Esophagus squamous epithelium (tissue), 5 donors: ENCODE data around the gene OPN3. TPM values are rescaled to one million over a fixed set of nuclear protein-coding genes. Genes with fewer than 3 reads are reported as not detected.

ENCODE experiments used
- DNase-seq: peaks from one replicate; lab custom pipeline; 2025; lab: John Stamatoyannopoulos, UW
- H3K27ac ChIP-seq, 4 donors: fragments of 200-600 bp; sonication (generic); one replicate each; pipeline ENCODE4 v1.5.1; 2016 to 2019; ENCODE audit warnings: mild to moderate bottlenecking in 1 of 4
- H3K27me3 ChIP-seq, 4 donors: fragments of 200-600 bp; sonication (generic); 1 replicate in 3 of 4; 2 replicates in 1 of 4; pipeline versions ENCODE4 v1.5.1 to v1.6.0; 2017 to 2021; ENCODE audit warnings: antibody characterized with exemption in 1 of 4
- H3K36me3 ChIP-seq, 3 donors: fragments of 200-600 bp; sonication (generic); one replicate each; pipeline ENCODE4 v1.5.1; 2016 to 2019
- H3K4me1 ChIP-seq, 3 donors: fragments of 200-600 bp; sonication (generic); one replicate each; pipeline ENCODE4 v1.5.1; 2017 to 2019
- H3K4me3 ChIP-seq, 4 donors: fragments of 200-600 bp; sonication (generic); 1 replicate in 3 of 4; 2 replicates in 1 of 4; pipeline ENCODE4 v1.5.1; 2016 to 2019; ENCODE audit warnings: mild to moderate bottlenecking in 2 of 4, moderate library complexity in 1 of 4
- H3K9me3 ChIP-seq, 3 donors: fragments of 200-600 bp; sonication (generic); one replicate each; pipeline ENCODE4 v1.5.1; 2016 to 2019
- CTCF ChIP-seq, 6 experiments: fragments of 450-650 bp in 4 of 6; fragments of 200-600 bp in 2 of 6; sonication (generic) in 2 of 6; IDR thresholded peaks; one replicate each; pipeline ENCODE4 v1.5.1; 2016 to 2019; ENCODE audit warnings: antibody characterized with exemption in 6 of 6, mild to moderate bottlenecking in 4 of 6, moderate library complexity in 4 of 6
- POLR2A ChIP-seq, 4 donors: fragments of 450-650 bp; IDR thresholded peaks; one replicate each; pipeline ENCODE4 v1.6.1; 2017; ENCODE audit warnings: antibody characterized with exemption in 4 of 4, mild to moderate bottlenecking in 4 of 4, moderate library complexity in 3 of 4
- WGBS, 2 donors: methylation state at CpG; one replicate each; pipeline ENCODE4 v1.1.5; 2018; 5-methylcytosine and 5-hydroxymethylcytosine counted together
- intact Hi-C: fragments of 100-400 bp; cut with DNase I; formaldehyde crosslinking; loops from one replicate; pipeline ENCODE4 v1.15.0; 2022
- total RNA-seq, 4 donors: library from RNA; depleted of rRNA; stranded (reverse); fragments of >200 nt; gene quantifications; one replicate each; pipeline ENCODE4 v1.1.0, GENCODE V29; 2016
- donor health status: DM: yes; HTN: yes; CAD: no.

OPN3 gene
- total RNA-seq, 4 donors from 2014 or later = 16.9 to 23.8 (median 21.9) TPM

GRCh38 chr1:241638099-241638682, 2.0 kb downstream of the OPN3 start:
- peaks cover 0 to 48% (median 17%) of the 10 kb centered on the region in 3 donors for H3K4me1 ChIP-seq
- 81 to 86% methylated on average over 5 of the region's 5 CpGs for WGBS, 2 donors
- H3K4me3 ChIP-seq = peak overlapping the region in 2 of 4 donors; percentile 1 to 83
- TF ChIP-seq CTCF (IDR thresholded peaks at IDR 0.05) = no peak
- TF ChIP-seq POLR2A (IDR thresholded peaks at IDR 0.05) = no peak
- no peaks in the 10 kb centered on the region for H3K27me3 ChIP-seq
- peaks cover 0 to 22% (median 0%) of the 10 kb centered on the region in 3 donors for H3K36me3 ChIP-seq
- H3K27ac ChIP-seq = peak overlapping the region in 2 of 4 donors; percentile 54 to 90
- intact Hi-C loops = no loop called here
- no peak for DNase-seq
- no peaks in the 10 kb centered on the region for H3K9me3 ChIP-seq

DNA sequence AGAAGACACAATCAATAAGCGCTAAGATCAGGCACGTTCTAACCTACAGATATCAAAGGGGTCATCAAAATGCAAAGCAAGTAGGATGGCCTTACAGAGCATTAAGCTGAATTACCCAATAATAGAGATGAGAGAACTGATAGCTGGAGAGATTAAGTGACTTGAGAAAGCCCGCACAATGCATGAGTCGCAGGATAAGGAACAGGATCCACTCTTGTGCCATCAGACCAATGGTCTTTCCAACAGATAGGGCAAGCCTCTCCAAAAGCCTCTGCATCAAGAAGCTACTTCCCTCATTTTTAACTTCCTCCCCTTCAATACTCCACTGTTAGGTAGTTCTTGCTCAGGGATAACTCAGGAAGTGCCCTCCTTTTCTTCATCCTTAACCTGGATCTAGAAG, 2.6 kb downstream of the OPN3 start:
- Histone ChIP-seq H3K27me3 (no peaks in the 10 kb centered on the region), H3K4me3 (no peak overlapping the region), H3K9me3 (no peaks in the 10 kb centered on the region), H3K4me1 (peaks cover 0 to 48% (median 17%) of the 10 kb centered on the region in 3 donors), H3K27ac (peak overlapping the region in 2 of 4 donors; percentile 17 to 54), H3K36me3 (peaks cover 0 to 22% (median 0%) of the 10 kb centered on the region in 3 donors)
- no peak for DNase-seq
- WGBS, 2 donors = 71 to 75% methylated on average over 4 of the region's 4 CpGs
- intact Hi-C loops = no loop called here
- TF ChIP-seq POLR2A (IDR thresholded peaks at IDR 0.05) (no peak), CTCF (IDR thresholded peaks at IDR 0.05) (no peak)

DNA sequence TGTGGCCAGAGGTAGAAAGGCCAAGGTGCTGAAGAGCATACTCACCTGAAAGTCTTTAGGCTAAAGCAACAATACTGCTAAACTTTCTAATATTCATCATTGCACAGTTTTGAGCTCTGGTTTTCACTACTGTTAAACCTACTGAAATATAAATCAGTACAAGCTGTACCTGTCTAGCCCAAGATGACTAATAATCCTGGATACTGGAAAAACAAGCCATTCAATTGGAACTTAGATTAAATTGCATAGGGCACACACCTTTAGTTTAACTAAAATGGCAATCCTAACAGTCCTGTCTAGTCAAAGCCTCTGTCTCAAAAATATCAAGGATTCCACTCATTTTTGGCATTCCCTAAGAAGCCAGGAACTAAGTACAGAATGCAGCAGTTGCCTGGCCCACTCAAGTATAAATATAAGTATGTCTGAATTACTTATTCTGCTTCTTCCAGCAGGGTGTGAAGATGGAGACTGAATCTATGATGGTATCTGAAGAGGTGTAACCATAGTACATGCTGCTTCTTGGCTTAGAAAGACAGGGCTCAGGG, 3.1 kb downstream of the OPN3 start:
- no peak for DNase-seq
- Histone ChIP-seq H3K9me3 (no peaks in the 10 kb centered on the region), H3K36me3 (peaks cover 0 to 27% (median 0%) of the 10 kb centered on the region in 3 donors), H3K27ac (peak overlapping the region in 2 of 4 donors; percentile 44 to 54), H3K4me3 (no peak overlapping the region), H3K27me3 (no peaks in the 10 kb centered on the region), H3K4me1 (peaks cover 0 to 48% (median 17%) of the 10 kb centered on the region in 3 donors)
- intact Hi-C loops = no loop called here
- no peak for TF ChIP-seq POLR2A (IDR thresholded peaks at IDR 0.05)
- TF ChIP-seq CTCF (IDR thresholded peaks at IDR 0.05) = no peak

- no peak for TF ChIP-seq CTCF (IDR thresholded peaks at IDR 0.05)
- TF ChIP-seq POLR2A (IDR thresholded peaks at IDR 0.05) = no peak
- H3K9me3 ChIP-seq = no peaks in the 10 kb centered on the region
Measured at GRCh38 chr1:241636291-241636690, 3.9 kb downstream of the OPN3 start.

GRCh38 chr1:241635556-241636152, 4.5 kb downstream of the OPN3 start:
- H3K4me1 ChIP-seq = peaks cover 0 to 39% (median 14%) of the 10 kb centered on the region in 3 donors
- peaks cover 0 to 31% (median 0%) of the 10 kb centered on the region in 3 donors for H3K36me3 ChIP-seq
- H3K27ac ChIP-seq = no peak overlapping the region
- no peak overlapping the region for H3K4me3 ChIP-seq
- H3K9me3 ChIP-seq = no peaks in the 10 kb centered on the region
- TF ChIP-seq CTCF (IDR thresholded peaks at IDR 0.05) (no peak), POLR2A (IDR thresholded peaks at IDR 0.05) (no peak)
- H3K27me3 ChIP-seq = no peaks in the 10 kb centered on the region
- WGBS, 2 donors = 98% methylated on average over 4 of the region's 4 CpGs
- DNase-seq = no peak
- intact Hi-C loops = no loop called here

More at GRCh38 chr1:241636291-241636690, 3.9 kb downstream of the OPN3 start:
- Histone ChIP-seq H3K4me1 (peaks cover 0 to 45% (median 17%) of the 10 kb centered on the region in 3 donors), H3K36me3 (peaks cover 0 to 31% (median 0%) of the 10 kb centered on the region in 3 donors), H3K27me3 (no peaks in the 10 kb centered on the region), H3K27ac (peak overlapping the region in 1 of 4 donors; percentile 44), H3K4me3 (no peak overlapping the region)
- 81 to 100% methylated on average over 1 of the region's 1 CpG for WGBS, 2 donors
- intact Hi-C loops = no loop called here
- no peak for DNase-seq
